Nephron (organoid): ENCODE results near the gene STARD3.
A peak's percentile ranks its signal among the peaks of the same experiment; 100 is the strongest.

Experiments used
- H3K27ac Mint-ChIP-seq, 3 experiments: 2 replicates each; pipeline ENCODE4 v1.8.0; 2020; ENCODE audit warnings: mixed read lengths in 3 of 3, mild to moderate bottlenecking in 2 of 3, moderate library complexity in 1 of 3
- H3K27me3 Mint-ChIP-seq: 2 replicates; pipeline ENCODE4 v1.8.0; 2021; ENCODE audit warnings: low read depth, mild to moderate bottlenecking, moderate library complexity, mixed read lengths
- H3K36me3 Mint-ChIP-seq: 2 replicates; pipeline ENCODE4 v1.8.0; 2020; ENCODE audit warnings: low read depth, mixed read lengths
- H3K4me1 Mint-ChIP-seq: 2 replicates; pipeline ENCODE4 v1.8.0; 2020; ENCODE audit warnings: mixed read lengths
- H3K4me3 Mint-ChIP-seq, 3 experiments: 2 replicates each; pipeline ENCODE4 v1.8.0; 2020; ENCODE audit warnings: mild to moderate bottlenecking in 3 of 3, mixed read lengths in 3 of 3, moderate library complexity in 2 of 3
- H3K9me3 Mint-ChIP-seq: 2 replicates; pipeline ENCODE4 v1.8.0; 2020; ENCODE audit warnings: mixed read lengths
- CTCF ChIP-seq, 3 experiments: fragments of 200-600 bp; sonication (generic); IDR thresholded peaks; one replicate each; pipeline ENCODE4 v1.5.0; 2021; ENCODE audit warnings: antibody characterized with exemption in 3 of 3; ENCODE audit not compliant: unreplicated experiment in 3 of 3

Gene STARD3

GRCh38 chr17:39650121-39650579 is 13.2 kb downstream of the STARD3 start:
- Mint-ChIP-seq H3K4me1 (peaks cover 31% of the 10 kb centered on the region), H3K36me3 (peaks cover 6% of the 10 kb centered on the region), H3K9me3 (no peaks in the 10 kb centered on the region), H3K27ac (peak overlapping the region in 2 of 3 experiments; percentile 7 to 11), H3K4me3 (no peak overlapping the region), H3K27me3 (no peaks in the 10 kb centered on the region)
- TF ChIP-seq CTCF (IDR thresholded peaks at IDR 0.05; ENCODE audit: unreplicated experiment in 3 of 3), result no peak

GRCh38 chr17:39651923-39652586 is 15.1 kb downstream of the STARD3 start:
- no peak for TF ChIP-seq CTCF (IDR thresholded peaks at IDR 0.05; ENCODE audit: unreplicated experiment in 3 of 3)
- no peaks in the 10 kb centered on the region for H3K27me3 Mint-ChIP-seq
- H3K4me1 Mint-ChIP-seq, result peaks cover 37% of the 10 kb centered on the region
- peak overlapping the region; percentile 75 to 89 (median 76) for H3K27ac Mint-ChIP-seq
- H3K36me3 Mint-ChIP-seq, result peaks cover 14% of the 10 kb centered on the region
- H3K4me3 Mint-ChIP-seq, result peak overlapping the region in 2 of 3 experiments; percentile 24 to 37
- H3K9me3 Mint-ChIP-seq, result no peaks in the 10 kb centered on the region

GRCh38 chr17:39652587-39653315 is 15.8 kb downstream of the STARD3 start:
- Mint-ChIP-seq H3K4me1 (peaks cover 37% of the 10 kb centered on the region), H3K27ac (peak overlapping the region; percentile 75 to 89 (median 76)), H3K4me3 (peak overlapping the region in 2 of 3 experiments; percentile 24 to 37), H3K36me3 (peaks cover 15% of the 10 kb centered on the region), H3K9me3 (no peaks in the 10 kb centered on the region), H3K27me3 (no peaks in the 10 kb centered on the region)
- no peak for TF ChIP-seq CTCF (IDR thresholded peaks at IDR 0.05; ENCODE audit: unreplicated experiment in 3 of 3)

- Mint-ChIP-seq H3K27me3 (no peaks in the 10 kb centered on the region), H3K36me3 (peaks cover 15% of the 10 kb centered on the region), H3K4me1 (peaks cover 37% of the 10 kb centered on the region), H3K27ac (peak overlapping the region in 1 of 3 experiments; percentile 89), H3K9me3 (no peaks in the 10 kb centered on the region), H3K4me3 (no peak overlapping the region)
- no peak for TF ChIP-seq CTCF (IDR thresholded peaks at IDR 0.05; ENCODE audit: unreplicated experiment in 3 of 3)
These were observed 16.3 kb downstream of the STARD3 start for GRCh38 chr17:39653316-39653661.

- peak; percentile 62 to 66 (median 66) for TF ChIP-seq CTCF (IDR thresholded peaks at IDR 0.05; ENCODE audit: unreplicated experiment in 3 of 3)
- no peaks in the 10 kb centered on the region for H3K27me3 Mint-ChIP-seq
- no peak overlapping the region for H3K4me3 Mint-ChIP-seq
These were observed 16.9 kb downstream of the STARD3 start for GRCh38 chr17:39653662-39654331.

More at GRCh38 chr17:39653662-39654331, 16.9 kb downstream of the STARD3 start:
- H3K27ac Mint-ChIP-seq, result peak overlapping the region in 1 of 3 experiments; percentile 77
- H3K9me3 Mint-ChIP-seq, result no peaks in the 10 kb centered on the region
- peaks cover 34% of the 10 kb centered on the region for H3K4me1 Mint-ChIP-seq
- H3K36me3 Mint-ChIP-seq, result peaks cover 15% of the 10 kb centered on the region
